Neuronal stem cell (in vitro differentiated cells): ENCODE data around the gene MDFIC.

Experiments used
- DNase-seq: peaks from one replicate; pipeline ENCODE4 v3.0.0-alpha.2; 2013; ENCODE audit warnings: low spot score
- H2AFZ ChIP-seq: one replicate; pipeline ENCODE4 v1.6.1; 2013; ENCODE audit warnings: mild to moderate bottlenecking, low read length, inconsistent platforms
- H2AK5ac ChIP-seq: 2 replicates; pipeline ENCODE4 v1.6.1; 2013; ENCODE audit warnings: low read depth, mild to moderate bottlenecking, inconsistent platforms, low read length, moderate library complexity, mixed read lengths
- H2BK120ac ChIP-seq: 2 replicates; pipeline ENCODE4 v1.6.1; 2013; ENCODE audit warnings: low read depth, mild to moderate bottlenecking, inconsistent platforms, low read length, moderate library complexity, mixed read lengths
- H2BK12ac ChIP-seq: one replicate; pipeline ENCODE4 v1.6.1; 2013; ENCODE audit warnings: low read length, inconsistent platforms
- H2BK15ac ChIP-seq: 2 replicates; pipeline ENCODE4 v1.6.1; 2013; ENCODE audit warnings: mild to moderate bottlenecking, low read length, inconsistent platforms, mixed read lengths
- H2BK5ac ChIP-seq: one replicate; pipeline ENCODE4 v1.6.1; 2013; ENCODE audit warnings: inconsistent platforms, mild to moderate bottlenecking, low read length, moderate library complexity
- H3K14ac ChIP-seq: one replicate; pipeline ENCODE4 v1.6.1; 2013; ENCODE audit warnings: low read length, inconsistent platforms
- H3K18ac ChIP-seq: 2 replicates; pipeline ENCODE4 v1.6.1; 2013; ENCODE audit warnings: low read length, inconsistent platforms
- H3K23ac ChIP-seq: 2 replicates; pipeline ENCODE4 v1.6.1; 2013; ENCODE audit warnings: low read depth, mild to moderate bottlenecking, mixed read lengths, low read length, inconsistent platforms; ENCODE audit not compliant: poor library complexity
- H3K27ac ChIP-seq: replicated peaks from 3 replicates; pipeline ENCODE4 v1.5.1; 2013; ENCODE audit warnings: low read length, inconsistent platforms
- H3K27me3 ChIP-seq, 3 experiments: 2 replicates each; pipeline ENCODE4 v1.6.1; 2013; ENCODE audit warnings: low read length in 3 of 3, mild to moderate bottlenecking in 2 of 3, inconsistent platforms in 1 of 3, low read depth in 1 of 3, mixed read lengths in 1 of 3, moderate library complexity in 1 of 3; ENCODE audit not compliant: control insufficient read depth in 3 of 3, insufficient read depth in 3 of 3
- H3K36me3 ChIP-seq, 2 donors: replicated peaks in 1 of 2; 2 replicates each; pipeline ENCODE4 v1.6.1; 2013; ENCODE audit warnings: low read length in 2 of 2; ENCODE audit not compliant: control insufficient read depth in 2 of 2, insufficient read depth in 2 of 2
- H3K4ac ChIP-seq: 2 replicates; pipeline ENCODE4 v1.6.1; 2013; ENCODE audit warnings: inconsistent platforms, mild to moderate bottlenecking, low read length, moderate library complexity
- H3K4me1 ChIP-seq, 2 donors: 1 replicate in 1 of 2; 2 replicates in 1 of 2; pipeline ENCODE4 v1.6.1; 2013; ENCODE audit warnings: low read length in 2 of 2, low read depth in 1 of 2; ENCODE audit not compliant: control insufficient read depth in 2 of 2, insufficient read depth in 1 of 2
- H3K4me2 ChIP-seq: one replicate; pipeline ENCODE4 v1.6.1; 2013; ENCODE audit warnings: mild to moderate bottlenecking, low read length, inconsistent platforms; ENCODE audit not compliant: insufficient read depth, poor library complexity, severe bottlenecking
- H3K4me3 ChIP-seq, 2 donors: 2 replicates each; pipeline ENCODE4 v1.5.1; 2013; ENCODE audit warnings: low read length in 2 of 2, mild to moderate bottlenecking in 2 of 2, inconsistent platforms in 1 of 2, moderate library complexity in 1 of 2
- H3K79me1 ChIP-seq: one replicate; pipeline ENCODE4 v1.6.1; 2013; ENCODE audit warnings: low read depth, mild to moderate bottlenecking, inconsistent platforms, low read length, moderate library complexity
- H3K9ac ChIP-seq: one replicate; pipeline ENCODE4 v1.6.1; 2013; ENCODE audit warnings: mild to moderate bottlenecking, low read depth, low read length, inconsistent platforms; ENCODE audit not compliant: poor library complexity
- H3K9me3 ChIP-seq, 2 donors: replicated peaks in 1 of 2; 2 replicates each; pipeline versions ENCODE3 to v1.6.1; 2013; ENCODE audit warnings: low read length in 2 of 2, mild to moderate bottlenecking in 2 of 2, inconsistent platforms in 1 of 2, low read depth in 1 of 2, mixed read lengths in 1 of 2, moderate library complexity in 1 of 2; ENCODE audit not compliant: control insufficient read depth in 2 of 2, insufficient read depth in 1 of 2
- H4K8ac ChIP-seq: one replicate; pipeline ENCODE4 v1.6.1; 2013; ENCODE audit warnings: low read depth, mild to moderate bottlenecking, inconsistent platforms, low read length, moderate library complexity
- H4K91ac ChIP-seq: one replicate; pipeline ENCODE4 v1.6.1; 2013; ENCODE audit warnings: low read length, low read depth, mild to moderate bottlenecking, inconsistent platforms; ENCODE audit not compliant: poor library complexity
- WGBS, 2 donors: extraction: QIAGEN DNeasy Blood & Tissue Kit; methylation state at CpG; one replicate each; pipeline ENCODE4 v1.1.7; 2013; ENCODE audit warnings: missing lambda C conversion rate in 2 of 2, mixed read lengths in 1 of 2; ENCODE audit not compliant: insufficient read length in 2 of 2, insufficient replicate concordance in 1 of 2; ENCODE audit errors: extremely low coverage in 2 of 2; 5-methylcytosine and 5-hydroxymethylcytosine counted together

Gene MDFIC

DNA sequence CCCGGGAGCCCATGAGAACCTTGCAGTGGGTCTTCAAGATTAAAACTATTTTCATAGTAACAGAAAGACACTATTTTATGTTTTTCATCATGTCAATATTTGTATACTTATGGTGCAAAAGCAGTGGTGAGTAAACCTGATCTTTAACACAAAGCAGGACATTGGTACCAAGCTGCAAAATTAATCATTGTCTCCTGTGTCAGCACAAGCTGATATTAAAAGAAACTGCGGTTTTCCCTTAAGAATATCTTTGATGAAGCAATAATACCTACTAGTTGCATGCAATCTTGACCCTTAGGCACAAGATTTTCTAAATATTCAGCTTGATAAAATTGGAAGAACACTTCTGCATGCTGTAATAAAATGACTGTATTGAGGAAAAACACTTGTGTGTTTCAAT, 121.7 kb downstream of the MDFIC start:
- Histone ChIP-seq H3K23ac (no peak overlapping the region), H2AK5ac (no peak overlapping the region), H3K4me1 (peaks cover 0 to 14% of the 10 kb centered on the region in 2 donors), H2BK12ac (no peak overlapping the region), H3K27ac (no peak overlapping the region), H3K9ac (no peak overlapping the region), H2AFZ (no peak overlapping the region), H3K4me2 (no peak overlapping the region), H3K4me3 (no peak overlapping the region), H2BK15ac (no peak overlapping the region), H3K4ac (no peak overlapping the region), H4K91ac (no peak overlapping the region), H2BK120ac (no peak overlapping the region), H3K9me3 (peaks cover 0 to 7% of the 10 kb centered on the region in 2 donors), H3K79me1 (no peaks in the 10 kb centered on the region), H4K8ac (no peak overlapping the region), H2BK5ac (no peak overlapping the region), H3K36me3 (no peaks in the 10 kb centered on the region), H3K14ac (no peak overlapping the region), H3K27me3 (no peaks in the 10 kb centered on the region), H3K18ac (no peak overlapping the region)
- no peak for DNase-seq
- no CpG with 5 or more reads among the region's 2 CpGs for WGBS, 2 donors

- Histone ChIP-seq H3K9me3 (peaks cover 0 to 9% of the 10 kb centered on the region in 2 donors), H3K27ac (no peak overlapping the region), H2BK5ac (no peak overlapping the region), H3K27me3 (no peaks in the 10 kb centered on the region), H3K4ac (no peak overlapping the region), H2AFZ (no peak overlapping the region), H3K4me2 (no peak overlapping the region), H4K8ac (no peak overlapping the region), H3K9ac (no peak overlapping the region), H4K91ac (no peak overlapping the region), H3K4me1 (peaks cover 0 to 14% of the 10 kb centered on the region in 2 donors), H3K18ac (no peak overlapping the region), H3K79me1 (no peaks in the 10 kb centered on the region), H2BK120ac (no peak overlapping the region), H3K23ac (no peak overlapping the region), H3K36me3 (no peaks in the 10 kb centered on the region), H2BK12ac (no peak overlapping the region), H3K4me3 (no peak overlapping the region), H2AK5ac (no peak overlapping the region), H2BK15ac (no peak overlapping the region), H3K14ac (no peak overlapping the region)
- DNase-seq = no peak
- no CpG with 5 or more reads among the region's 3 CpGs for WGBS, 2 donors
Observed at GRCh38 chr7:115044224-115044623, 122.3 kb downstream of the MDFIC start.

DNA sequence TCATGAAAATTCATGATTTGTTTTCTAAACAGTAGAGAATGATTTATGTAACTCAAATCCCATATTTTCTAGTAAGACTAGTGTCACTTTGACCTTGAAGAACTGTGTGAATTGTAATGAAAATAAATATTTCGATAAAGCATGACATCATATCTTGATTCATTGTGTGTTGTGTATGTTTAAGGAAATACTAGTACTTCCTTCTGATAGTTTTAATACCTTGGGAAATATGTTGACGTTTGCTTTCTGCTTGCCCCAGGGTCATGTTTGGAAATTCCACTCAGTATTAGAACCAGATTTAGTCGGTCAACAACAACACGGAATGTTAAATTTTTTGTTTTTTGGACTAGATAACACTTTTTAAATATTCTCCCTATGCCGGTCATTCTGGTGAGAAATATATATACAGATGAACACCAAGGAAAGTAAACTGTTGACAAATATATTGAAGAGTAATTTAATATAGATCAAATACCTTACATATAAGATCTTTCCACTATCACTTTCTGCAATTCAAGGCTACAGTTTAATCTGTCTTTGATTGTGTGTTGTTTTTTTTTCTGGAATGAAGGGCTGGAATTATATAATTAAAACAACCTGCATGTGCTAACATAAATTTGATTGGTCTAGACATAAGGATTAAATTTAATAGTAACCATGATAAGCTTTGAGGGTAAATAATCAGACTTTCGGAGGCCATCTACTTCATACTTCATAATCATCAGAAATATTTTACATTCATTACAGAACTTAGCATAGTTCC, 126.2 kb downstream of the MDFIC start:
- H3K4ac ChIP-seq = no peak overlapping the region

DNA sequence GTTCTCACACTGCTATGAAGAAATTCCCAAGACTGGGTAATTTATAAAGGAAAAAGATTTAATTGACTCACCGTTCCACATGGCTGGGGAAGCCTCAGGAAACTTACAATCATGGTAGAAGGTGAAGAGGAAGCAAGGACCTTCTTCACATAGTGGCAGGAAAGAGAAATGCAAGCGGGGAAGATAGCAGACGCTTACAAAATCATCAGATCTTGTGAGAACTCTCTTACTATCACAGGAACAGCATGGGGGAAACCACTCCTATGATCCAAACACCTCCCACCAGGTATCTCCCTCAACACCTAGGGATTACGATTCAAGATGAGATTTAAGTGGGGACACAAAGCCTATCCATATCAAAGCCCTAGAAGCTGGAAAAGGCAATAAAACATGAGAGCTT, 130.8 kb downstream of the MDFIC start:
- H3K4me2 ChIP-seq = no peak overlapping the region
- H3K27me3 ChIP-seq = no peaks in the 10 kb centered on the region
- no peak overlapping the region for H3K14ac ChIP-seq
- H3K4me1 ChIP-seq = peaks cover 1 to 2% of the 10 kb centered on the region in 2 donors
- no peak overlapping the region for H2BK15ac ChIP-seq
- no peak overlapping the region for H3K4me3 ChIP-seq
- no peak for DNase-seq
- no CpG with 5 or more reads among the region's 4 CpGs for WGBS, 2 donors
- no peak overlapping the region for H3K18ac ChIP-seq
- H3K27ac ChIP-seq = no peak overlapping the region
- H3K36me3 ChIP-seq = no peaks in the 10 kb centered on the region
- H3K9me3 ChIP-seq = peaks cover 0 to 9% of the 10 kb centered on the region in 2 donors
- H2BK120ac ChIP-seq = no peak overlapping the region
- H3K79me1 ChIP-seq = no peaks in the 10 kb centered on the region
- no peak overlapping the region for H3K4ac ChIP-seq
- no peak overlapping the region for H2BK12ac ChIP-seq
- H2BK5ac ChIP-seq = no peak overlapping the region
- no peak overlapping the region for H3K9ac ChIP-seq
- H2AFZ ChIP-seq = no peak overlapping the region
- no peak overlapping the region for H4K8ac ChIP-seq
- no peak overlapping the region for H3K23ac ChIP-seq
- no peak overlapping the region for H4K91ac ChIP-seq
- H2AK5ac ChIP-seq = no peak overlapping the region

More for the DNA sequence above, 126.2 kb downstream of the MDFIC start:
- H3K23ac ChIP-seq = no peak overlapping the region
- no peak overlapping the region for H3K4me2 ChIP-seq
- no peak overlapping the region for H2BK12ac ChIP-seq
- H3K36me3 ChIP-seq = no peaks in the 10 kb centered on the region
- H3K18ac ChIP-seq = no peak overlapping the region
- no peak overlapping the region for H2BK15ac ChIP-seq
- H3K4me3 ChIP-seq = no peak overlapping the region
- DNase-seq = no peak
- no peak overlapping the region for H4K91ac ChIP-seq
- no peaks in the 10 kb centered on the region for H3K27me3 ChIP-seq
- H2BK5ac ChIP-seq = no peak overlapping the region
- no peaks in the 10 kb centered on the region for H3K79me1 ChIP-seq
- H2BK120ac ChIP-seq = no peak overlapping the region
- H3K4me1 ChIP-seq = peaks cover 0 to 14% of the 10 kb centered on the region in 2 donors
- no peak overlapping the region for H2AFZ ChIP-seq
- H4K8ac ChIP-seq = no peak overlapping the region
- H2AK5ac ChIP-seq = no peak overlapping the region
- H3K14ac ChIP-seq = no peak overlapping the region
- peaks cover 0 to 9% of the 10 kb centered on the region in 2 donors for H3K9me3 ChIP-seq
- H3K9ac ChIP-seq = no peak overlapping the region
- no CpG with 5 or more reads among the region's 6 CpGs for WGBS, 2 donors
- no peak overlapping the region for H3K27ac ChIP-seq
